HCT116 (cell line): ENCODE results near the gene DEPDC5. TPM values are rescaled to one million over a fixed set of nuclear protein-coding genes. Genes with fewer than 3 reads are reported as not detected.

Experiments used
- ATAC-seq: fragments of 200-7000 bp; cut with Tn5 transposase; 2 replicates; pipeline ENCODE4 v1.9.1; 2020; ENCODE audit warnings: mild to moderate bottlenecking, moderate library complexity
- BruUV-seq: library from RNA; stranded (reverse); fragments of 400-500 nt; replicated peaks from 2 replicates; lab custom pipeline; 2021; lab: Mats Ljungman, UMichigan
- CTCF ChIA-PET: fragments of 300-600 bp; sonication (Branson Sonifier 250); formaldehyde crosslinking; loops from one replicate; lab custom pipeline; 2021; ENCODE audit warnings: antibody characterized with exemption; lab: Charles Lee
- POLR2A ChIA-PET: fragments of 300-600, 350-600 bp; sonication (Branson Sonifier 250); formaldehyde crosslinking; loops from one replicate; lab custom pipeline; 2021; ENCODE audit warnings: antibody characterized with exemption; lab: Charles Lee
- RAD21 ChIA-PET, 2 experiments: fragments of 300-600 bp; sonication (Branson Sonifier 250); formaldehyde crosslinking; loops; one replicate each; lab custom pipeline; 2023; ENCODE audit warnings: low total read pairs in 2 of 2; ENCODE audit not compliant: uncharacterized antibody in 2 of 2, unreplicated experiment in 2 of 2, low non-redundant PET in 1 of 2; lab: Charles Lee
- DNase-seq: peaks from one replicate; pipeline ENCODE4 v3.0.0-alpha.2; 2010; ENCODE audit warnings: low read depth, low spot score
- H2AFZ ChIP-seq: fragments of 200-600 bp; shearing (Covaris generic), sonication (generic); 2 replicates; pipeline ENCODE4 v1.6.1; 2017; ENCODE audit warnings: low read depth, mixed run types, mixed read lengths, antibody characterized with exemption, low read length; ENCODE audit not compliant: poor library complexity, severe bottlenecking
- H3K27ac ChIP-seq: 2 replicates; pipeline ENCODE4 v1.5.1; 2012; ENCODE audit warnings: low read depth, low read length
- H3K27me3 ChIP-seq: fragments of 200-600 bp; sonication (generic); 2 replicates; pipeline ENCODE4 v1.6.1; 2016; ENCODE audit warnings: mixed run types, low read length, mixed read lengths; ENCODE audit not compliant: insufficient read depth
- H3K36me3 ChIP-seq, 2 experiments: fragments of 200-500 bp in 1 of 2; fragments of 200-600 bp in 1 of 2; sonication (Bioruptor generic) in 1 of 2; sonication (generic) in 1 of 2; 2 replicates each; pipeline versions ENCODE4 v1.5.1 to v1.6.1; 2014 to 2016; ENCODE audit warnings: low read length in 2 of 2, inconsistent platforms in 1 of 2, mixed read lengths in 1 of 2, mixed run types in 1 of 2; ENCODE audit not compliant: insufficient read depth in 2 of 2, control insufficient read depth in 1 of 2
- H3K4me1 ChIP-seq, 2 experiments: fragments of 200-600 bp in 1 of 2; sonication (generic) in 1 of 2; 2 replicates each; pipeline versions ENCODE4 v1.5.1 to v1.6.1; 2012 to 2017; ENCODE audit warnings: low read length in 2 of 2, inconsistent platforms in 1 of 2, mild to moderate bottlenecking in 1 of 2, mixed read lengths in 1 of 2, mixed run types in 1 of 2, moderate library complexity in 1 of 2; ENCODE audit not compliant: insufficient read depth in 2 of 2, control insufficient read depth in 1 of 2
- H3K4me2 ChIP-seq: fragments of 200-600 bp; sonication (generic); 2 replicates; pipeline ENCODE4 v1.6.1; 2017; ENCODE audit warnings: mixed run types, low read length, mixed read lengths
- H3K4me3 ChIP-seq, 2 experiments: fragments of 200-600 bp in 1 of 2; sonication (generic) in 1 of 2; replicated peaks in 1 of 2; 2 replicates each; pipeline ENCODE4 v1.5.1; 2011 to 2016; ENCODE audit warnings: low read length in 2 of 2, control low read depth in 1 of 2, low read depth in 1 of 2, mild to moderate bottlenecking in 1 of 2, mixed read lengths in 1 of 2, mixed run types in 1 of 2
- H3K79me2 ChIP-seq: fragments of 200-600 bp; sonication (generic); 2 replicates; pipeline ENCODE4 v1.6.1; 2017; ENCODE audit warnings: mild to moderate bottlenecking, mixed run types, low read length, moderate library complexity, mixed read lengths; ENCODE audit not compliant: insufficient read depth
- H3K9ac ChIP-seq: fragments of 200-600 bp; sonication (generic); 2 replicates; pipeline ENCODE4 v1.6.1; 2016; ENCODE audit warnings: low read length, mixed read lengths
- H3K9me2 ChIP-seq: fragments of 200-600 bp; sonication (generic), shearing (Covaris generic); 2 replicates; pipeline ENCODE4 v1.6.1; 2017; ENCODE audit warnings: mixed run types, mild to moderate bottlenecking, moderate library complexity; ENCODE audit not compliant: insufficient read depth
- H3K9me3 ChIP-seq, 2 experiments: fragments of 200-500 bp in 1 of 2; fragments of 200-600 bp in 1 of 2; sonication (Bioruptor generic) in 1 of 2; sonication (generic) in 1 of 2; 2 replicates each; pipeline ENCODE4 v1.6.1; 2014 to 2017; ENCODE audit warnings: low read length in 2 of 2, mixed read lengths in 2 of 2, inconsistent platforms in 1 of 2, low read depth in 1 of 2, mild to moderate bottlenecking in 1 of 2, mixed run types in 1 of 2, moderate library complexity in 1 of 2; ENCODE audit not compliant: control insufficient read depth in 1 of 2, insufficient read depth in 1 of 2
- H4K20me1 ChIP-seq: fragments of 200-600 bp; sonication (generic), shearing (Covaris generic); 2 replicates; pipeline ENCODE4 v1.6.1; 2017; ENCODE audit warnings: mixed run types, mild to moderate bottlenecking, moderate library complexity; ENCODE audit not compliant: insufficient read depth
- CBX3 ChIP-seq: IDR thresholded peaks from 2 replicates; pipeline ENCODE4 v1.6.1; 2012; ENCODE audit warnings: low read depth
- CEBPB ChIP-seq: IDR thresholded peaks from 2 replicates; pipeline ENCODE4 v1.6.1; 2012; ENCODE audit warnings: low read depth
- EGR1 ChIP-seq: IDR thresholded peaks from 2 replicates; pipeline ENCODE4 v1.6.1; 2012; ENCODE audit warnings: low read depth
- ELF1 ChIP-seq: IDR thresholded peaks from 2 replicates; pipeline ENCODE4 v1.6.1; 2012; ENCODE audit warnings: low read depth, borderline replicate concordance
- EZH2 ChIP-seq: fragments of 200-600 bp; sonication (generic); IDR thresholded peaks from 2 replicates; pipeline ENCODE4 v1.6.1; 2017; ENCODE audit warnings: antibody characterized with exemption, mixed run types
- EZH2phosphoT487 ChIP-seq: fragments of 200-600 bp; IDR thresholded peaks from 2 replicates; pipeline ENCODE4 v1.6.1; 2018; ENCODE audit warnings: antibody characterized with exemption, borderline replicate concordance
- FOSL1 ChIP-seq: IDR thresholded peaks from 2 replicates; pipeline ENCODE4 v1.6.1; 2012; ENCODE audit warnings: low read depth
- JUND ChIP-seq: IDR thresholded peaks from 2 replicates; pipeline ENCODE4 v1.6.1; 2012
- POLR2A ChIP-seq: IDR thresholded peaks from 2 replicates; pipeline ENCODE4 v1.7.0; 2011; ENCODE audit warnings: borderline replicate concordance; ENCODE audit not compliant: insufficient read depth, insufficient read length; ENCODE audit errors: extremely low read depth
- POLR2AphosphoS5 ChIP-seq: IDR thresholded peaks from 2 replicates; pipeline ENCODE4 v1.6.1; 2011; ENCODE audit warnings: mild to moderate bottlenecking, low read depth, low read length, moderate library complexity
- RAD21 ChIP-seq: IDR thresholded peaks from 2 replicates; pipeline ENCODE4 v1.6.1; 2012; ENCODE audit warnings: low read depth, mild to moderate bottlenecking
- SP1 ChIP-seq: IDR thresholded peaks from 2 replicates; pipeline ENCODE4 v1.6.1; 2012; ENCODE audit warnings: low read depth
- SRF ChIP-seq: IDR thresholded peaks from 2 replicates; pipeline ENCODE4 v1.6.1; 2012; ENCODE audit warnings: low read depth
- TCF7L2 ChIP-seq: IDR thresholded peaks from 2 replicates; pipeline ENCODE4 v1.7.0; 2011; ENCODE audit warnings: borderline replicate concordance, inconsistent platforms; ENCODE audit not compliant: insufficient read depth, insufficient read length; ENCODE audit errors: extremely low read depth
- ZFX ChIP-seq: fragments of 450-650 bp; IDR thresholded peaks from 2 replicates; pipeline ENCODE4 v1.6.1; 2017
- intact Hi-C: fragments of 100-400 bp; cut with micrococcal nuclease; formaldehyde crosslinking; loops from 2 replicates; pipeline ENCODE4 v1.10.0; 2022
- total RNA-seq: library from RNA; stranded (reverse); gene quantifications from one replicate; pipeline ENCODE4 v1.2.1, GENCODE V29; 2021; ENCODE audit not compliant: unreplicated experiment
- TF ChIP-seq, protein P1 (sequence below): IDR thresholded peaks from 2 replicates; pipeline ENCODE4 v1.6.1; 2012; ENCODE audit warnings: low read depth
- TF ChIP-seq, protein P2 (sequence below): IDR thresholded peaks from 2 replicates; pipeline ENCODE4 v1.6.1; 2012
- TF ChIP-seq, protein P3 (sequence below), 3 experiments: fragments of 200-600 bp in 1 of 3; sonication (generic) in 1 of 3; IDR thresholded peaks in 2 of 3; conservative IDR thresholded peaks in 1 of 3; 2 replicates each; pipeline ENCODE4 v1.5.1; 2012 to 2017; ENCODE audit warnings: low read depth in 2 of 3, low read length in 2 of 3, antibody characterized with exemption in 1 of 3, borderline replicate concordance in 1 of 3, control low read depth in 1 of 3, mild to moderate bottlenecking in 1 of 3, mixed read lengths in 1 of 3, mixed run types in 1 of 3, moderate library complexity in 1 of 3; ENCODE audit not compliant: insufficient read depth in 1 of 3

Gene DEPDC5
- total RNA-seq, 1 experiment from 2014 or later: 35.0 TPM

DNA sequence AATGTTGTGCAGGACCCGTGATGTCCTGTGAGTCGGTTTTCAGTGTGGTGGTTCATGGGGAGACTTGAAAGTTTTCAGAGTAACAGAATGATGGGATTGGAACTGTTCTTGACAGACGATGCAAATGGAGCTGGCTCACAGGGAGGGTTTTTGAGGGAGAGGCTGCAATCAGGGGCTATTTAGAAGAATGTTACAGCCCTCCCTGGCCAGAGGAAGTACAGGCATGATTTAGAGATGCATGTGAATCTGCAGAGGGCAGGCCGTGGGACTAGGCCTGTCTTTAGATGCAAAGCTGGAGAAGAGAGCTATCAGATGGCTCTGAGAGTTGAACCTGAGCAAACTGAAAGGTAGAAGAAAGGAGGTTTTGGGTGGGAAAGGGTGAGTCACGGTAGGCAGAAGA, 115.9 kb downstream of the DEPDC5 start:
- TF ChIP-seq POLR2AphosphoS5: no peak
- Histone ChIP-seq H4K20me1 (no peaks in the 10 kb centered on the region), H2AFZ (no peak overlapping the region), H3K9me3 (no peaks in the 10 kb centered on the region), H3K9ac (no peak overlapping the region), H3K9me2 (no peaks in the 10 kb centered on the region), H3K36me3 (peaks cover 8 to 20% of the 10 kb centered on the region in 2 experiments; a peak in 3 of 4 replicates), H3K27me3 (no peaks in the 10 kb centered on the region), H3K79me2 (no peaks in the 10 kb centered on the region), H3K4me1 (no peaks in the 10 kb centered on the region), H3K4me3 (no peak overlapping the region), H3K27ac (no peak overlapping the region), H3K4me2 (no peak overlapping the region)
- DNase-seq: no peak
- intact Hi-C loops: no loop called here
- ATAC-seq: no peak
- ChIA-PET POLR2A (no interaction called here), RAD21 (no interaction called here), CTCF (no interaction called here)
- BruUV-seq: no TSS peak

DNA sequence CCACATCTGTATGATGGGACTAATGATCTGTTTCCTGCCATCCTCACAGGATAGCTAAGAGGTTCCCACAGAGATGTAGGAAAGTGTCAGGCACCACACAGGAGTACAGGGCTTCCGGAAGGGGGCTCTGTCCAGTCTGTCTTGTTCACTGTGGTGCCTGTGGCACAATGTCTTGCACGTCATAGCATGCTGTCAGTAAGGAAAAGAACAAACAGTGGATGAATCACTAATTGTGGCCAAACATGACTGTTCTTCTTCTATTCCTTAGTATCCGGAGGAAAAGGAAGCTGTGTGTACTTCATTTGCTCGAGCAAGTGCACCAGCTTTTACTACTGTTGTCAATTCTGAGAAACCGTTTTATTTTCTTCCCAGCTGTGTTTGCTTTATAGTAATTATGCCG, 117.1 kb downstream of the DEPDC5 start:
- Histone ChIP-seq H3K4me2 (no peak overlapping the region), H3K9ac (no peak overlapping the region), H3K4me1 (no peaks in the 10 kb centered on the region), H4K20me1 (no peaks in the 10 kb centered on the region), H3K9me2 (no peaks in the 10 kb centered on the region), H3K27ac (no peak overlapping the region), H3K27me3 (no peaks in the 10 kb centered on the region), H3K36me3 (peaks cover 8 to 23% of the 10 kb centered on the region in 2 experiments; a peak in 3 of 4 replicates), H2AFZ (no peak overlapping the region), H3K79me2 (no peaks in the 10 kb centered on the region), H3K4me3 (no peak overlapping the region), H3K9me3 (no peaks in the 10 kb centered on the region)
- DNase-seq (no peak), ATAC-seq (no peak)
- intact Hi-C loops: no loop called here
- POLR2A ChIA-PET: no interaction called here
- RAD21 ChIA-PET: no interaction called here
- BruUV-seq: no TSS peak
- CTCF ChIA-PET: no interaction called here
- TF ChIP-seq, protein P1, sequence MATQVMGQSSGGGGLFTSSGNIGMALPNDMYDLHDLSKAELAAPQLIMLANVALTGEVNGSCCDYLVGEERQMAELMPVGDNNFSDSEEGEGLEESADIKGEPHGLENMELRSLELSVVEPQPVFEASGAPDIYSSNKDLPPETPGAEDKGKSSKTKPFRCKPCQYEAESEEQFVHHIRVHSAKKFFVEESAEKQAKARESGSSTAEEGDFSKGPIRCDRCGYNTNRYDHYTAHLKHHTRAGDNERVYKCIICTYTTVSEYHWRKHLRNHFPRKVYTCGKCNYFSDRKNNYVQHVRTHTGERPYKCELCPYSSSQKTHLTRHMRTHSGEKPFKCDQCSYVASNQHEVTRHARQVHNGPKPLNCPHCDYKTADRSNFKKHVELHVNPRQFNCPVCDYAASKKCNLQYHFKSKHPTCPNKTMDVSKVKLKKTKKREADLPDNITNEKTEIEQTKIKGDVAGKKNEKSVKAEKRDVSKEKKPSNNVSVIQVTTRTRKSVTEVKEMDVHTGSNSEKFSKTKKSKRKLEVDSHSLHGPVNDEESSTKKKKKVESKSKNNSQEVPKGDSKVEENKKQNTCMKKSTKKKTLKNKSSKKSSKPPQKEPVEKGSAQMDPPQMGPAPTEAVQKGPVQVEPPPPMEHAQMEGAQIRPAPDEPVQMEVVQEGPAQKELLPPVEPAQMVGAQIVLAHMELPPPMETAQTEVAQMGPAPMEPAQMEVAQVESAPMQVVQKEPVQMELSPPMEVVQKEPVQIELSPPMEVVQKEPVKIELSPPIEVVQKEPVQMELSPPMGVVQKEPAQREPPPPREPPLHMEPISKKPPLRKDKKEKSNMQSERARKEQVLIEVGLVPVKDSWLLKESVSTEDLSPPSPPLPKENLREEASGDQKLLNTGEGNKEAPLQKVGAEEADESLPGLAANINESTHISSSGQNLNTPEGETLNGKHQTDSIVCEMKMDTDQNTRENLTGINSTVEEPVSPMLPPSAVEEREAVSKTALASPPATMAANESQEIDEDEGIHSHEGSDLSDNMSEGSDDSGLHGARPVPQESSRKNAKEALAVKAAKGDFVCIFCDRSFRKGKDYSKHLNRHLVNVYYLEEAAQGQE: no peak
- TF ChIP-seq JUND (no peak), RAD21 (no peak), EZH2 (no peak), SRF (no peak), EZH2phosphoT487 (no peak), TCF7L2 (no peak), CEBPB (no peak), FOSL1 (no peak), POLR2A (no peak), POLR2AphosphoS5 (no peak), ZFX (no peak), SP1 (no peak), ELF1 (no peak), EGR1 (no peak), CBX3 (no peak)
- TF ChIP-seq, protein P2, sequence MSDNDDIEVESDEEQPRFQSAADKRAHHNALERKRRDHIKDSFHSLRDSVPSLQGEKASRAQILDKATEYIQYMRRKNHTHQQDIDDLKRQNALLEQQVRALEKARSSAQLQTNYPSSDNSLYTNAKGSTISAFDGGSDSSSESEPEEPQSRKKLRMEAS: no peak
- TF ChIP-seq, protein P3, sequence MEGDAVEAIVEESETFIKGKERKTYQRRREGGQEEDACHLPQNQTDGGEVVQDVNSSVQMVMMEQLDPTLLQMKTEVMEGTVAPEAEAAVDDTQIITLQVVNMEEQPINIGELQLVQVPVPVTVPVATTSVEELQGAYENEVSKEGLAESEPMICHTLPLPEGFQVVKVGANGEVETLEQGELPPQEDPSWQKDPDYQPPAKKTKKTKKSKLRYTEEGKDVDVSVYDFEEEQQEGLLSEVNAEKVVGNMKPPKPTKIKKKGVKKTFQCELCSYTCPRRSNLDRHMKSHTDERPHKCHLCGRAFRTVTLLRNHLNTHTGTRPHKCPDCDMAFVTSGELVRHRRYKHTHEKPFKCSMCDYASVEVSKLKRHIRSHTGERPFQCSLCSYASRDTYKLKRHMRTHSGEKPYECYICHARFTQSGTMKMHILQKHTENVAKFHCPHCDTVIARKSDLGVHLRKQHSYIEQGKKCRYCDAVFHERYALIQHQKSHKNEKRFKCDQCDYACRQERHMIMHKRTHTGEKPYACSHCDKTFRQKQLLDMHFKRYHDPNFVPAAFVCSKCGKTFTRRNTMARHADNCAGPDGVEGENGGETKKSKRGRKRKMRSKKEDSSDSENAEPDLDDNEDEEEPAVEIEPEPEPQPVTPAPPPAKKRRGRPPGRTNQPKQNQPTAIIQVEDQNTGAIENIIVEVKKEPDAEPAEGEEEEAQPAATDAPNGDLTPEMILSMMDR (IDR thresholded peaks at IDR 0.05 in 2 of 3, conservative IDR thresholded peaks at IDR 0.05 in 1 of 3; ENCODE audit: borderline replicate concordance in 1 of 3, insufficient read depth in 1 of 3, low read depth in 2 of 3, low read length in 2 of 3): no peak
